ENCODE results near the gene WSCD2.

GRCh38 chr12:108112832-108113556 is 16.1 kb upstream of the WSCD2 start:
- TF ChIP-seq CTCF (IDR thresholded peaks at IDR 0.05) (no peak), POLR2A (IDR thresholded peaks at IDR 0.05) (no peak)

Data from Peyer's patch (tissue), 4 donors.